ENCODE results near the gene FHAD1.

DNA sequence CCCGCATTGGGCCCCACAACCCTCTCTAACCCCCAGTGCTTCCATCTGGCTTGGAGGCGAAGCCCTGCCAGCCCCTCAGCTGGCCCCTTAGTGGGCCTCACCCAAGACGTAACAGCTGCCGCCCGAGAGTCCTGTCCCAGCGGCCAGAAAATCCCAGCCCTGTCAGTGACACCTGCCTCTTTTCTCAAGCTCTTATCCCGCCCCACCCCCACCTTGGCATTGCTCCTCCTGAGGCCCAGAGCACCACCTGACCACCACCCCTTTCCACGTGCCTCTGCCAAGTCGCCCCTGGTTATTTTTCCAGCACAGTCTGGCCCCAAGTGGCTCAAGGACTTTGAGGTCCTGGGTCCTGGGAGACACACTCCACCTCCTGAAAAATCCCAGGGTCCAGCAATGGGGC is 185.3 kb downstream of the FHAD1 start:
- TF ChIP-seq CTCF (IDR thresholded peaks at IDR 0.05; ENCODE audit: low read depth, low read length): no peak
- no peak for TF ChIP-seq EZH2phosphoT487 (IDR thresholded peaks at IDR 0.05; ENCODE audit: low read depth)
